ENCODE data around the gene SPOCK3.

Gene SPOCK3

GRCh38 chr4:167003326-167003725 lies 231.0 kb downstream of the SPOCK3 start:
- TF ChIP-seq CTCF (IDR thresholded peaks at IDR 0.05; ENCODE audit: borderline replicate concordance, insufficient read depth, low read depth, low read length), result no peak
- no peak overlapping the region for H3K4me3 ChIP-seq (ENCODE audit: low read depth, low read length)

GRCh38 chr4:167000141-167000852 lies 234.0 kb downstream of the SPOCK3 start:
- no peak for TF ChIP-seq CTCF (IDR thresholded peaks at IDR 0.05; ENCODE audit: borderline replicate concordance, insufficient read depth, low read depth, low read length)
- no peak overlapping the region for H3K4me3 ChIP-seq (ENCODE audit: low read depth, low read length)

GRCh38 chr4:166996216-166996615 lies 238.1 kb downstream of the SPOCK3 start:
- TF ChIP-seq CTCF (IDR thresholded peaks at IDR 0.05; ENCODE audit: borderline replicate concordance, insufficient read depth, low read depth, low read length), result no peak
- H3K4me3 ChIP-seq (ENCODE audit: low read depth, low read length), result no peak overlapping the region

- no peak for TF ChIP-seq CTCF (IDR thresholded peaks at IDR 0.05; ENCODE audit: borderline replicate concordance, insufficient read depth, low read depth, low read length)
- no peak overlapping the region for H3K4me3 ChIP-seq (ENCODE audit: low read depth, low read length)
Measured at GRCh38 chr4:166994686-166995085, 239.6 kb downstream of the SPOCK3 start.

- no peak for TF ChIP-seq CTCF (IDR thresholded peaks at IDR 0.05; ENCODE audit: borderline replicate concordance, insufficient read depth, low read depth, low read length)
Measured at GRCh38 chr4:166991006-166991561, 243.2 kb downstream of the SPOCK3 start.

GRCh38 chr4:166989886-166990285 lies 244.4 kb downstream of the SPOCK3 start:
- no peak for TF ChIP-seq CTCF (IDR thresholded peaks at IDR 0.05; ENCODE audit: borderline replicate concordance, insufficient read depth, low read depth, low read length)
- no peak overlapping the region for H3K4me3 ChIP-seq (ENCODE audit: low read depth, low read length)

More at GRCh38 chr4:166991006-166991561, 243.2 kb downstream of the SPOCK3 start:
- H3K4me3 ChIP-seq (ENCODE audit: low read depth, low read length), result no peak overlapping the region

GRCh38 chr4:166987026-166987425 lies 247.3 kb downstream of the SPOCK3 start:
- TF ChIP-seq CTCF (IDR thresholded peaks at IDR 0.05; ENCODE audit: borderline replicate concordance, insufficient read depth, low read depth, low read length), result no peak
- H3K4me3 ChIP-seq (ENCODE audit: low read depth, low read length), result no peak overlapping the region

Data from GM12875 (cell line).